ENCODE data around the gene ZSCAN25.
"Not testable (repeated sequence)": the region's sequence is repeated elsewhere in the genome, so short reads cannot be mapped to it uniquely, and the experiment has no call there.

DNA sequence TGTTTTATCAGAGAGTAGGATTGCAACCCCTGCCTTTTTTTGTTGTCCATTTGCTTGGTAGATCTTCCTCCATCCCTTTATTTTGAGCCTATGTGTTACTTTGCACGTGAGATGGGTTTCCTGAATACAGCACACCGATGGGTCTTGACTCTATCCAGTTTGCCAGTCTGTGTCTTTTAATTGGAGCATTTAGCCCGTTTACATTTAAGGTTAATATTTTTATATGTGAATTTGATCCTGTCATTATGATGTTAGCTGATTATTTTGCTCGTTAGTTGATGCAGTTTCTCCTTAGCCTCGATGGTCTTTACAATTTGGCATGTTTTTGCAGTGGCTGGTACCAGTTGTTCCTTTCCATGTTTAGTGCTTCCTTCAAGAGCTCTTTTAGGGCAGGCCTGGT lies 41.1 kb downstream of the ZSCAN25 start:
- TF ChIP-seq, protein P1, sequence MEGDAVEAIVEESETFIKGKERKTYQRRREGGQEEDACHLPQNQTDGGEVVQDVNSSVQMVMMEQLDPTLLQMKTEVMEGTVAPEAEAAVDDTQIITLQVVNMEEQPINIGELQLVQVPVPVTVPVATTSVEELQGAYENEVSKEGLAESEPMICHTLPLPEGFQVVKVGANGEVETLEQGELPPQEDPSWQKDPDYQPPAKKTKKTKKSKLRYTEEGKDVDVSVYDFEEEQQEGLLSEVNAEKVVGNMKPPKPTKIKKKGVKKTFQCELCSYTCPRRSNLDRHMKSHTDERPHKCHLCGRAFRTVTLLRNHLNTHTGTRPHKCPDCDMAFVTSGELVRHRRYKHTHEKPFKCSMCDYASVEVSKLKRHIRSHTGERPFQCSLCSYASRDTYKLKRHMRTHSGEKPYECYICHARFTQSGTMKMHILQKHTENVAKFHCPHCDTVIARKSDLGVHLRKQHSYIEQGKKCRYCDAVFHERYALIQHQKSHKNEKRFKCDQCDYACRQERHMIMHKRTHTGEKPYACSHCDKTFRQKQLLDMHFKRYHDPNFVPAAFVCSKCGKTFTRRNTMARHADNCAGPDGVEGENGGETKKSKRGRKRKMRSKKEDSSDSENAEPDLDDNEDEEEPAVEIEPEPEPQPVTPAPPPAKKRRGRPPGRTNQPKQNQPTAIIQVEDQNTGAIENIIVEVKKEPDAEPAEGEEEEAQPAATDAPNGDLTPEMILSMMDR (IDR thresholded peaks at IDR 0.05), result not testable (repeated sequence)
- TF ChIP-seq EP300 (IDR thresholded peaks at IDR 0.05), result not testable (repeated sequence)

Measured in gastroesophageal sphincter (tissue), 3 donors.